HEK293 (cell line): ENCODE results near the gene QPCT.
"Not testable (repeated sequence)": the region's sequence is repeated elsewhere in the genome, so short reads cannot be mapped to it uniquely, and the experiment has no call there.

Experiments used
- CTCF ChIP-seq: fragments of 450-650 bp; formaldehyde crosslinking; IDR thresholded peaks from 2 replicates; pipeline ENCODE4 v1.5.1; 2016; ENCODE audit warnings: missing biosample characterization, missing genetic modification characterization
- GLIS1 ChIP-seq: fragments of 450-650 bp; formaldehyde crosslinking; IDR thresholded peaks from 2 replicates; pipeline ENCODE4 v1.5.1; 2016; ENCODE audit warnings: missing biosample characterization, missing genetic modification characterization
- WT1 ChIP-seq: fragments of 450-650 bp; formaldehyde crosslinking; IDR thresholded peaks from 2 replicates; pipeline ENCODE4 v1.5.1; 2016; ENCODE audit warnings: missing biosample characterization, missing genetic modification characterization
- YY1 ChIP-seq: fragments of 450-650 bp; formaldehyde crosslinking; IDR thresholded peaks from 2 replicates; pipeline ENCODE4 v1.5.1; 2018; ENCODE audit warnings: missing biosample characterization, missing genetic modification characterization
- ZBTB1 ChIP-seq: fragments of 450-650 bp; formaldehyde crosslinking; IDR thresholded peaks from 2 replicates; pipeline ENCODE4 v1.5.1; 2016; ENCODE audit warnings: missing biosample characterization, missing genetic modification characterization
- ZBTB7A ChIP-seq: fragments of 450-650 bp; formaldehyde crosslinking; IDR thresholded peaks from 2 replicates; pipeline ENCODE4 v1.5.1; 2016; ENCODE audit warnings: low read depth, missing biosample characterization, missing genetic modification characterization
- ZNF24 ChIP-seq: fragments of 450-650 bp; formaldehyde crosslinking; IDR thresholded peaks from 2 replicates; pipeline ENCODE4 v1.5.1; 2016; ENCODE audit warnings: missing biosample characterization, missing genetic modification characterization
- ZNF514 ChIP-seq: fragments of 450-650 bp; formaldehyde crosslinking; IDR thresholded peaks from 2 replicates; pipeline ENCODE4 v1.5.1; 2016; ENCODE audit warnings: missing biosample characterization, missing genetic modification characterization
- ZNF518A ChIP-seq: fragments of 450-650 bp; formaldehyde crosslinking; conservative IDR thresholded peaks from 2 replicates; pipeline ENCODE4 v1.5.1; 2016; ENCODE audit warnings: low read depth, missing biosample characterization, missing genetic modification characterization
- ZNF561 ChIP-seq: fragments of 450-650 bp; IDR thresholded peaks from 2 replicates; pipeline ENCODE4 v1.5.1; 2018; ENCODE audit warnings: missing biosample characterization, missing genetic modification characterization, borderline replicate concordance
- ZNF626 ChIP-seq: fragments of 450-650 bp; sonication (Bioruptor Pico); formaldehyde crosslinking; IDR thresholded peaks from 2 replicates; pipeline ENCODE4 v1.5.1; 2018; ENCODE audit warnings: missing biosample characterization, missing genetic modification characterization, inconsistent platforms
- ZNF639 ChIP-seq: fragments of 450-650 bp; formaldehyde crosslinking; IDR thresholded peaks from 2 replicates; pipeline ENCODE4 v1.5.1; 2016; ENCODE audit warnings: missing biosample characterization, missing genetic modification characterization

GRCh38 chr2:37294858-37295257, 49.6 kb upstream of the QPCT start:
- TF ChIP-seq CTCF (tag by site-specific recombination); GLIS1; ZNF639; ZNF518A (tag by site-specific recombination); YY1 (tag by site-specific recombination); ZNF24 (tag by site-specific recombination); ZNF514 (tag by site-specific recombination); WT1 (tag by site-specific recombination); ZBTB7A (tag by site-specific recombination); ZNF626; ZNF561 (tag by site-specific recombination); ZBTB1: not testable (repeated sequence)
